HCT116 (cell line): Measurements from ENCODE around the gene SMIM21. TPM values are rescaled to one million over a fixed set of nuclear protein-coding genes. Genes with fewer than 3 reads are reported as not detected.

ENCODE experiments used
- ATAC-seq: fragments of 200-7000 bp; cut with Tn5 transposase; 2 replicates; pipeline ENCODE4 v1.9.1; 2020; ENCODE audit warnings: mild to moderate bottlenecking, moderate library complexity
- BruUV-seq: library from RNA; stranded (reverse); fragments of 400-500 nt; replicated peaks from 2 replicates; lab custom pipeline; 2021; lab: Mats Ljungman, UMichigan
- CTCF ChIA-PET: fragments of 300-600 bp; sonication (Branson Sonifier 250); formaldehyde crosslinking; loops from one replicate; lab custom pipeline; 2021; ENCODE audit warnings: antibody characterized with exemption; lab: Charles Lee
- POLR2A ChIA-PET: fragments of 300-600, 350-600 bp; sonication (Branson Sonifier 250); formaldehyde crosslinking; loops from one replicate; lab custom pipeline; 2021; ENCODE audit warnings: antibody characterized with exemption; lab: Charles Lee
- RAD21 ChIA-PET, 2 experiments: fragments of 300-600 bp; sonication (Branson Sonifier 250); formaldehyde crosslinking; loops; one replicate each; lab custom pipeline; 2023; ENCODE audit warnings: low total read pairs in 2 of 2; ENCODE audit not compliant: uncharacterized antibody in 2 of 2, unreplicated experiment in 2 of 2, low non-redundant PET in 1 of 2; lab: Charles Lee
- DNase-seq: peaks from one replicate; pipeline ENCODE4 v3.0.0-alpha.2; 2010; ENCODE audit warnings: low read depth, low spot score
- H2AFZ ChIP-seq: fragments of 200-600 bp; shearing (Covaris generic), sonication (generic); 2 replicates; pipeline ENCODE4 v1.6.1; 2017; ENCODE audit warnings: low read depth, mixed run types, mixed read lengths, antibody characterized with exemption, low read length; ENCODE audit not compliant: poor library complexity, severe bottlenecking
- H3K27ac ChIP-seq: 2 replicates; pipeline ENCODE4 v1.5.1; 2012; ENCODE audit warnings: low read depth, low read length
- H3K27me3 ChIP-seq: fragments of 200-600 bp; sonication (generic); 2 replicates; pipeline ENCODE4 v1.6.1; 2016; ENCODE audit warnings: mixed run types, low read length, mixed read lengths; ENCODE audit not compliant: insufficient read depth
- H3K36me3 ChIP-seq, 2 experiments: fragments of 200-500 bp in 1 of 2; fragments of 200-600 bp in 1 of 2; sonication (Bioruptor generic) in 1 of 2; sonication (generic) in 1 of 2; 2 replicates each; pipeline versions ENCODE4 v1.5.1 to v1.6.1; 2014 to 2016; ENCODE audit warnings: low read length in 2 of 2, inconsistent platforms in 1 of 2, mixed read lengths in 1 of 2, mixed run types in 1 of 2; ENCODE audit not compliant: insufficient read depth in 2 of 2, control insufficient read depth in 1 of 2
- H3K4me1 ChIP-seq, 2 experiments: fragments of 200-600 bp in 1 of 2; sonication (generic) in 1 of 2; 2 replicates each; pipeline versions ENCODE4 v1.5.1 to v1.6.1; 2012 to 2017; ENCODE audit warnings: low read length in 2 of 2, inconsistent platforms in 1 of 2, mild to moderate bottlenecking in 1 of 2, mixed read lengths in 1 of 2, mixed run types in 1 of 2, moderate library complexity in 1 of 2; ENCODE audit not compliant: insufficient read depth in 2 of 2, control insufficient read depth in 1 of 2
- H3K4me2 ChIP-seq: fragments of 200-600 bp; sonication (generic); 2 replicates; pipeline ENCODE4 v1.6.1; 2017; ENCODE audit warnings: mixed run types, low read length, mixed read lengths
- H3K4me3 ChIP-seq, 2 experiments: fragments of 200-600 bp in 1 of 2; sonication (generic) in 1 of 2; replicated peaks in 1 of 2; 2 replicates each; pipeline ENCODE4 v1.5.1; 2011 to 2016; ENCODE audit warnings: low read length in 2 of 2, control low read depth in 1 of 2, low read depth in 1 of 2, mild to moderate bottlenecking in 1 of 2, mixed read lengths in 1 of 2, mixed run types in 1 of 2
- H3K79me2 ChIP-seq: fragments of 200-600 bp; sonication (generic); 2 replicates; pipeline ENCODE4 v1.6.1; 2017; ENCODE audit warnings: mild to moderate bottlenecking, mixed run types, low read length, moderate library complexity, mixed read lengths; ENCODE audit not compliant: insufficient read depth
- H3K9ac ChIP-seq: fragments of 200-600 bp; sonication (generic); 2 replicates; pipeline ENCODE4 v1.6.1; 2016; ENCODE audit warnings: low read length, mixed read lengths
- H3K9me2 ChIP-seq: fragments of 200-600 bp; sonication (generic), shearing (Covaris generic); 2 replicates; pipeline ENCODE4 v1.6.1; 2017; ENCODE audit warnings: mixed run types, mild to moderate bottlenecking, moderate library complexity; ENCODE audit not compliant: insufficient read depth
- H3K9me3 ChIP-seq, 2 experiments: fragments of 200-500 bp in 1 of 2; fragments of 200-600 bp in 1 of 2; sonication (Bioruptor generic) in 1 of 2; sonication (generic) in 1 of 2; 2 replicates each; pipeline ENCODE4 v1.6.1; 2014 to 2017; ENCODE audit warnings: low read length in 2 of 2, mixed read lengths in 2 of 2, inconsistent platforms in 1 of 2, low read depth in 1 of 2, mild to moderate bottlenecking in 1 of 2, mixed run types in 1 of 2, moderate library complexity in 1 of 2; ENCODE audit not compliant: control insufficient read depth in 1 of 2, insufficient read depth in 1 of 2
- H4K20me1 ChIP-seq: fragments of 200-600 bp; sonication (generic), shearing (Covaris generic); 2 replicates; pipeline ENCODE4 v1.6.1; 2017; ENCODE audit warnings: mixed run types, mild to moderate bottlenecking, moderate library complexity; ENCODE audit not compliant: insufficient read depth
- CEBPB ChIP-seq: IDR thresholded peaks from 2 replicates; pipeline ENCODE4 v1.6.1; 2012; ENCODE audit warnings: low read depth
- ELF1 ChIP-seq: IDR thresholded peaks from 2 replicates; pipeline ENCODE4 v1.6.1; 2012; ENCODE audit warnings: low read depth, borderline replicate concordance
- EZH2phosphoT487 ChIP-seq: fragments of 200-600 bp; IDR thresholded peaks from 2 replicates; pipeline ENCODE4 v1.6.1; 2018; ENCODE audit warnings: antibody characterized with exemption, borderline replicate concordance
- FOSL1 ChIP-seq: IDR thresholded peaks from 2 replicates; pipeline ENCODE4 v1.6.1; 2012; ENCODE audit warnings: low read depth
- JUND ChIP-seq: IDR thresholded peaks from 2 replicates; pipeline ENCODE4 v1.6.1; 2012
- RAD21 ChIP-seq: IDR thresholded peaks from 2 replicates; pipeline ENCODE4 v1.6.1; 2012; ENCODE audit warnings: low read depth, mild to moderate bottlenecking
- SIN3A ChIP-seq: IDR thresholded peaks from 2 replicates; pipeline ENCODE4 v1.6.1; 2012; ENCODE audit warnings: low read depth
- SRF ChIP-seq: IDR thresholded peaks from 2 replicates; pipeline ENCODE4 v1.6.1; 2012; ENCODE audit warnings: low read depth
- TCF7L2 ChIP-seq: IDR thresholded peaks from 2 replicates; pipeline ENCODE4 v1.7.0; 2011; ENCODE audit warnings: borderline replicate concordance, inconsistent platforms; ENCODE audit not compliant: insufficient read depth, insufficient read length; ENCODE audit errors: extremely low read depth
- ZFX ChIP-seq: fragments of 450-650 bp; IDR thresholded peaks from 2 replicates; pipeline ENCODE4 v1.6.1; 2017
- ZNF274 ChIP-seq: fragments of 200-500 bp; sonication (Bioruptor generic); IDR thresholded peaks from 2 replicates; pipeline ENCODE4 v1.6.1; 2014; ENCODE audit warnings: mild to moderate bottlenecking, low read depth, low read length, inconsistent platforms
- intact Hi-C: fragments of 100-400 bp; cut with micrococcal nuclease; formaldehyde crosslinking; loops from 2 replicates; pipeline ENCODE4 v1.10.0; 2022
- total RNA-seq: library from RNA; stranded (reverse); gene quantifications from one replicate; pipeline ENCODE4 v1.2.1, GENCODE V29; 2021; ENCODE audit not compliant: unreplicated experiment
- TF ChIP-seq, protein P1 (sequence below): IDR thresholded peaks from 2 replicates; pipeline ENCODE4 v1.6.1; 2012; ENCODE audit warnings: low read depth
- TF ChIP-seq, protein P2 (sequence below): IDR thresholded peaks from 2 replicates; pipeline ENCODE4 v1.6.1; 2012
- TF ChIP-seq, protein P3 (sequence below): IDR thresholded peaks from 2 replicates; pipeline ENCODE4 v1.6.1; 2012
- TF ChIP-seq, protein P4 (sequence below): IDR thresholded peaks from 2 replicates; pipeline ENCODE4 v1.6.1; 2011; ENCODE audit warnings: mild to moderate bottlenecking, low read length, moderate library complexity; ENCODE audit not compliant: insufficient replicate concordance; ENCODE audit errors: extremely low read depth

SMIM21 gene
- total RNA-seq, 1 experiment from 2014 or later = not detected

DNA sequence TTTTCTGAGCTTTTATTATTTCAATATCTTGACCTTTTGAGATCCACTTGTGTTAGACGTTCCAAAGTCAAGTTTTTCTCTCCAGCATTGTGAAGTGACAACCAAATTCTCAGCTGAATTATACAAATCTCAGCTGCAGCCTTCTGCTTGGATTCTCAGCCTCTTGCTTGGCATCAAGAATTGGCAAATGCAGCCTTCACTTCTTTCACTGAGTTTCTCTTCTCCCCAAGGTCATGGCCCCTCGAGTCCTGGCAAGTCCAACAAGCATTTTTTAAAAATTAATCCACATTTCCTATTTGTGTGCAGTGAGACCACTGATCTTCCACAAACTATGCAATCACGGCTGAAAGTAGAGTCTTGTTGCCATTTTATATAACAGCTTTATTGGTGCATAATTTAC is 23.4 kb upstream of the SMIM21 start:
- CTCF ChIA-PET = no interaction called here
- DNase-seq = no peak

More for the DNA sequence above, 23.4 kb upstream of the SMIM21 start:
- H3K27ac ChIP-seq = no peak overlapping the region
- ATAC-seq = no peak
- H2AFZ ChIP-seq = no peak overlapping the region
- H3K4me1 ChIP-seq = no peaks in the 10 kb centered on the region
- intact Hi-C loops = no loop called here
- H3K36me3 ChIP-seq = no peaks in the 10 kb centered on the region
- H3K4me3 ChIP-seq = no peak overlapping the region
- no peaks in the 10 kb centered on the region for H3K9me2 ChIP-seq
- no peaks in the 10 kb centered on the region for H4K20me1 ChIP-seq
- TF ChIP-seq ZFX (no peak), SIN3A (no peak), SRF (no peak), ELF1 (no peak), EZH2phosphoT487 (no peak), FOSL1 (no peak), ZNF274 (no peak), JUND (no peak), RAD21 (no peak), TCF7L2 (no peak), CEBPB (no peak)
- TF ChIP-seq, protein P1, sequence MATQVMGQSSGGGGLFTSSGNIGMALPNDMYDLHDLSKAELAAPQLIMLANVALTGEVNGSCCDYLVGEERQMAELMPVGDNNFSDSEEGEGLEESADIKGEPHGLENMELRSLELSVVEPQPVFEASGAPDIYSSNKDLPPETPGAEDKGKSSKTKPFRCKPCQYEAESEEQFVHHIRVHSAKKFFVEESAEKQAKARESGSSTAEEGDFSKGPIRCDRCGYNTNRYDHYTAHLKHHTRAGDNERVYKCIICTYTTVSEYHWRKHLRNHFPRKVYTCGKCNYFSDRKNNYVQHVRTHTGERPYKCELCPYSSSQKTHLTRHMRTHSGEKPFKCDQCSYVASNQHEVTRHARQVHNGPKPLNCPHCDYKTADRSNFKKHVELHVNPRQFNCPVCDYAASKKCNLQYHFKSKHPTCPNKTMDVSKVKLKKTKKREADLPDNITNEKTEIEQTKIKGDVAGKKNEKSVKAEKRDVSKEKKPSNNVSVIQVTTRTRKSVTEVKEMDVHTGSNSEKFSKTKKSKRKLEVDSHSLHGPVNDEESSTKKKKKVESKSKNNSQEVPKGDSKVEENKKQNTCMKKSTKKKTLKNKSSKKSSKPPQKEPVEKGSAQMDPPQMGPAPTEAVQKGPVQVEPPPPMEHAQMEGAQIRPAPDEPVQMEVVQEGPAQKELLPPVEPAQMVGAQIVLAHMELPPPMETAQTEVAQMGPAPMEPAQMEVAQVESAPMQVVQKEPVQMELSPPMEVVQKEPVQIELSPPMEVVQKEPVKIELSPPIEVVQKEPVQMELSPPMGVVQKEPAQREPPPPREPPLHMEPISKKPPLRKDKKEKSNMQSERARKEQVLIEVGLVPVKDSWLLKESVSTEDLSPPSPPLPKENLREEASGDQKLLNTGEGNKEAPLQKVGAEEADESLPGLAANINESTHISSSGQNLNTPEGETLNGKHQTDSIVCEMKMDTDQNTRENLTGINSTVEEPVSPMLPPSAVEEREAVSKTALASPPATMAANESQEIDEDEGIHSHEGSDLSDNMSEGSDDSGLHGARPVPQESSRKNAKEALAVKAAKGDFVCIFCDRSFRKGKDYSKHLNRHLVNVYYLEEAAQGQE = no peak
- TF ChIP-seq, protein P2, sequence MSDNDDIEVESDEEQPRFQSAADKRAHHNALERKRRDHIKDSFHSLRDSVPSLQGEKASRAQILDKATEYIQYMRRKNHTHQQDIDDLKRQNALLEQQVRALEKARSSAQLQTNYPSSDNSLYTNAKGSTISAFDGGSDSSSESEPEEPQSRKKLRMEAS = no peak
- TF ChIP-seq, protein P3, sequence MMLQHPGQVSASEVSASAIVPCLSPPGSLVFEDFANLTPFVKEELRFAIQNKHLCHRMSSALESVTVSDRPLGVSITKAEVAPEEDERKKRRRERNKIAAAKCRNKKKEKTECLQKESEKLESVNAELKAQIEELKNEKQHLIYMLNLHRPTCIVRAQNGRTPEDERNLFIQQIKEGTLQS = no peak
- TF ChIP-seq, protein P4, sequence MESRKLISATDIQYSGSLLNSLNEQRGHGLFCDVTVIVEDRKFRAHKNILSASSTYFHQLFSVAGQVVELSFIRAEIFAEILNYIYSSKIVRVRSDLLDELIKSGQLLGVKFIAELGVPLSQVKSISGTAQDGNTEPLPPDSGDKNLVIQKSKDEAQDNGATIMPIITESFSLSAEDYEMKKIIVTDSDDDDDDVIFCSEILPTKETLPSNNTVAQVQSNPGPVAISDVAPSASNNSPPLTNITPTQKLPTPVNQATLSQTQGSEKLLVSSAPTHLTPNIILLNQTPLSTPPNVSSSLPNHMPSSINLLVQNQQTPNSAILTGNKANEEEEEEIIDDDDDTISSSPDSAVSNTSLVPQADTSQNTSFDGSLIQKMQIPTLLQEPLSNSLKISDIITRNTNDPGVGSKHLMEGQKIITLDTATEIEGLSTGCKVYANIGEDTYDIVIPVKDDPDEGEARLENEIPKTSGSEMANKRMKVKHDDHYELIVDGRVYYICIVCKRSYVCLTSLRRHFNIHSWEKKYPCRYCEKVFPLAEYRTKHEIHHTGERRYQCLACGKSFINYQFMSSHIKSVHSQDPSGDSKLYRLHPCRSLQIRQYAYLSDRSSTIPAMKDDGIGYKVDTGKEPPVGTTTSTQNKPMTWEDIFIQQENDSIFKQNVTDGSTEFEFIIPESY = no peak
- no peak overlapping the region for H3K4me2 ChIP-seq
- no peak overlapping the region for H3K9ac ChIP-seq
- H3K79me2 ChIP-seq = no peaks in the 10 kb centered on the region
- H3K27me3 ChIP-seq = no peaks in the 10 kb centered on the region
- H3K9me3 ChIP-seq = no peaks in the 10 kb centered on the region
- no TSS peak for BruUV-seq
- RAD21 ChIA-PET = no interaction called here
- POLR2A ChIA-PET = no interaction called here
